DOHH2 (cell line): ENCODE results near the gene CALU.

Experiments
- CTCF ChIP-seq: fragments of 200-600 bp; sonication (generic); IDR thresholded peaks from one replicate; pipeline ENCODE4 v1.5.1; 2014; ENCODE audit warnings: antibody characterized with exemption, mild to moderate bottlenecking, low read depth, low read length; ENCODE audit not compliant: poor library complexity, severe bottlenecking
- EZH2phosphoT487 ChIP-seq: fragments of 200-600 bp; sonication (generic); IDR thresholded peaks from 2 replicates; pipeline ENCODE4 v1.6.1; 2017; ENCODE audit warnings: borderline replicate concordance, mild to moderate bottlenecking, antibody characterized with exemption, low read length, moderate library complexity, mixed read lengths

- TF ChIP-seq EZH2phosphoT487: no peak
- TF ChIP-seq CTCF: no peak
Measured at GRCh38 chr7:128718967-128719642, 20.1 kb upstream of the CALU start.
